ENCODE data around the gene PITPNC1.

DNA sequence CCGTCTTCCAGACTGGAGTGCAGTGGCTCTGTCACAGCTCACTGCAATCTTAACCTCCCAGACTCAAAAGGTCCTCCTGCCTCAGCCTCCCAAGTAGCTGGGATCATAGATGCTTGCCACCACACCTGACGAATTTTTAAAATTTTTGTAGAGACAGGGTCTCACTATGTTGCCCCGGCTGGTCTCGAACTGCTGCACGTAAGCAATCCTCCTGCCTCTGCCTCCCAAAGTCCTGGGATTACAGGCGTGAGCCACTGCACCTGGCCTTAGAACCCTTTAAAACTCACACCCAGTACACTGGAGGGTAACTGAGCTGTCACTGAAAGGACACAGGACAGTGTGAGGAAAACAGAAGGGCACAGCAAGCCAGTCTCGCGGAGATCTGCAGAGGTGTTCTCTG is 243.0 kb downstream of the PITPNC1 start:
- TF ChIP-seq, protein P1, sequence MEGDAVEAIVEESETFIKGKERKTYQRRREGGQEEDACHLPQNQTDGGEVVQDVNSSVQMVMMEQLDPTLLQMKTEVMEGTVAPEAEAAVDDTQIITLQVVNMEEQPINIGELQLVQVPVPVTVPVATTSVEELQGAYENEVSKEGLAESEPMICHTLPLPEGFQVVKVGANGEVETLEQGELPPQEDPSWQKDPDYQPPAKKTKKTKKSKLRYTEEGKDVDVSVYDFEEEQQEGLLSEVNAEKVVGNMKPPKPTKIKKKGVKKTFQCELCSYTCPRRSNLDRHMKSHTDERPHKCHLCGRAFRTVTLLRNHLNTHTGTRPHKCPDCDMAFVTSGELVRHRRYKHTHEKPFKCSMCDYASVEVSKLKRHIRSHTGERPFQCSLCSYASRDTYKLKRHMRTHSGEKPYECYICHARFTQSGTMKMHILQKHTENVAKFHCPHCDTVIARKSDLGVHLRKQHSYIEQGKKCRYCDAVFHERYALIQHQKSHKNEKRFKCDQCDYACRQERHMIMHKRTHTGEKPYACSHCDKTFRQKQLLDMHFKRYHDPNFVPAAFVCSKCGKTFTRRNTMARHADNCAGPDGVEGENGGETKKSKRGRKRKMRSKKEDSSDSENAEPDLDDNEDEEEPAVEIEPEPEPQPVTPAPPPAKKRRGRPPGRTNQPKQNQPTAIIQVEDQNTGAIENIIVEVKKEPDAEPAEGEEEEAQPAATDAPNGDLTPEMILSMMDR (IDR thresholded peaks at IDR 0.05 in 4 of 5, conservative IDR thresholded peaks at IDR 0.05 in 1 of 5), result no peak
- TF ChIP-seq POLR2A (IDR thresholded peaks at IDR 0.05), result no peak

All from gastrocnemius medialis (tissue), 4 donors.